HepG2 (cell line): ENCODE measurements around the gene MREG. TPM values are rescaled to one million over a fixed set of nuclear protein-coding genes. Genes with fewer than 3 reads are reported as not detected.
"Not testable (repeated sequence)": the region's sequence is repeated elsewhere in the genome, so short reads cannot be mapped to it uniquely, and the experiment has no call there.

ENCODE experiments used
- ATAC-seq: fragments of 200-7000 bp; cut with Tn5 transposase; 3 replicates; pipeline ENCODE4 v1.9.1; 2020; ENCODE audit warnings: mild to moderate bottlenecking, moderate library complexity
- BruUV-seq: library from RNA; stranded (reverse); fragments of 400-500 nt; replicated peaks from 2 replicates; lab custom pipeline; 2021; lab: Mats Ljungman, UMichigan
- CTCF ChIA-PET: fragments of 300-600 bp; formaldehyde crosslinking; extraction: SDS; loops from one replicate; lab custom pipeline; 2021; ENCODE audit warnings: low total read pairs, inconsistent platforms, low intra/inter-chr PET ratio; lab: Yijun Ruan, JAX
- POLR2A ChIA-PET: fragments of 350-600 bp; sonication (Branson Sonifier 250); formaldehyde crosslinking; loops from one replicate; lab custom pipeline; 2020; ENCODE audit warnings: antibody characterized with exemption, inconsistent platforms; lab: Yijun Ruan, JAX
- DNase-seq: peaks from one replicate; pipeline ENCODE4 v3.0.0-alpha.2; 2015; ENCODE audit warnings: low spot score
- FAIRE-seq: peaks from 3 replicates; lab custom pipeline; 2011; peaks lifted over from hg19 to GRCh38; lab: Jason Lieb, UNC
- H2AFZ ChIP-seq: one replicate; pipeline ENCODE4 v1.6.1; 2011; ENCODE audit warnings: low read length, inconsistent platforms
- H3K27ac ChIP-seq: fragments of 300-600 bp; 3 replicates; pipeline ENCODE4 v1.8.0; 2011; ENCODE audit warnings: mixed run types, mild to moderate bottlenecking, mixed read lengths, low read length, inconsistent platforms; ENCODE audit not compliant: insufficient read depth; ENCODE audit errors: extremely low read length
- H3K27me3 ChIP-seq, 2 experiments: fragments of 200-600 bp in 1 of 2; 2 replicates in 1 of 2; 3 replicates in 1 of 2; pipeline versions ENCODE4 v1.6.0 to v1.8.0; 2011; ENCODE audit warnings: low read length in 2 of 2, mild to moderate bottlenecking in 2 of 2, moderate library complexity in 2 of 2, inconsistent platforms in 1 of 2; ENCODE audit not compliant: insufficient read depth in 2 of 2, control insufficient read depth in 1 of 2
- H3K36me3 ChIP-seq, 2 experiments: fragments of 200-600 bp in 1 of 2; replicated peaks in 1 of 2; 2 replicates in 1 of 2; 3 replicates in 1 of 2; pipeline versions ENCODE4 v1.5.1 to v1.8.0; 2011; ENCODE audit warnings: low read length in 2 of 2, inconsistent platforms in 1 of 2; ENCODE audit not compliant: insufficient read depth in 2 of 2, control insufficient read depth in 1 of 2
- H3K4me1 ChIP-seq: 2 replicates; pipeline ENCODE4 v1.5.1; 2012; ENCODE audit warnings: low read length, inconsistent platforms; ENCODE audit not compliant: insufficient read depth
- H3K4me2 ChIP-seq: 2 replicates; pipeline ENCODE4 v1.6.0; 2011; ENCODE audit warnings: low read depth, low read length, inconsistent platforms
- H3K4me3 ChIP-seq, 3 experiments: fragments of 200-600 bp in 1 of 3; sonication (generic), shearing (Covaris generic) in 1 of 3; replicated peaks in 1 of 3; 2 replicates each; pipeline ENCODE4 v1.5.1; 2011 to 2016; ENCODE audit warnings: low read length in 3 of 3, inconsistent platforms in 2 of 3, low read depth in 2 of 3, mild to moderate bottlenecking in 2 of 3, control low read depth in 1 of 3, mixed read lengths in 1 of 3; ENCODE audit not compliant: insufficient read depth in 1 of 3
- H3K79me2 ChIP-seq: one replicate; pipeline ENCODE4 v1.6.1; 2011; ENCODE audit warnings: low read length, inconsistent platforms; ENCODE audit not compliant: insufficient read depth
- H3K9ac ChIP-seq: 2 replicates; pipeline ENCODE4 v1.6.0; 2011; ENCODE audit warnings: mild to moderate bottlenecking, low read depth, low read length, inconsistent platforms; ENCODE audit not compliant: insufficient read depth
- H3K9me3 ChIP-seq: 2 replicates; pipeline ENCODE4 v1.5.1; 2012; ENCODE audit warnings: mild to moderate bottlenecking, low read length
- H4K20me1 ChIP-seq: 2 replicates; pipeline ENCODE4 v1.6.0; 2011; ENCODE audit warnings: inconsistent platforms, mild to moderate bottlenecking, low read length, moderate library complexity; ENCODE audit not compliant: insufficient read depth
- ATF7 ChIP-seq, 2 experiments: fragments of 450-650 bp in 1 of 2; sonication (generic) in 1 of 2; formaldehyde crosslinking in 1 of 2; IDR thresholded peaks; 2 replicates each; pipeline versions ENCODE4 v1.4.0 to v1.6.1; 2016 to 2020; ENCODE audit warnings: antibody characterized with exemption in 1 of 2, mild to moderate bottlenecking in 1 of 2, missing genetic modification reagents in 1 of 2
- ISX ChIP-seq: sonication (generic); formaldehyde crosslinking; conservative IDR thresholded peaks from 2 replicates; pipeline ENCODE4 v1.5.0; 2020; ENCODE audit warnings: missing genetic modification reagents
- SMC3 ChIP-seq: IDR thresholded peaks from 2 replicates; pipeline ENCODE4 v1.6.1; 2011; ENCODE audit warnings: low read length, improper control_type of control experiment
- ZFP90 ChIP-seq: sonication (generic); formaldehyde crosslinking; IDR thresholded peaks from 2 replicates; pipeline ENCODE4 v1.8.0; 2022; ENCODE audit warnings: missing genetic modification reagents, mild to moderate bottlenecking, inconsistent platforms, borderline replicate concordance
- ZNF142 ChIP-seq: sonication (generic); formaldehyde crosslinking; IDR thresholded peaks from 2 replicates; pipeline ENCODE4 v1.4.0; 2020; ENCODE audit warnings: missing genetic modification reagents
- ZNF567 ChIP-seq: sonication (generic); formaldehyde crosslinking; IDR thresholded peaks from 2 replicates; pipeline ENCODE4 v1.8.1; 2023; ENCODE audit warnings: mild to moderate bottlenecking, missing genetic modification reagents, borderline replicate concordance
- ZNF598 ChIP-seq: sonication (generic); formaldehyde crosslinking; IDR thresholded peaks from 2 replicates; pipeline ENCODE4 v1.5.1; 2020; ENCODE audit warnings: mild to moderate bottlenecking, missing genetic modification reagents, borderline replicate concordance
- ZNF629 ChIP-seq: sonication (generic); formaldehyde crosslinking; conservative IDR thresholded peaks from 2 replicates; pipeline ENCODE4 v1.5.0; 2020; ENCODE audit warnings: missing genetic modification reagents
- ZNF704 ChIP-seq: sonication (generic); formaldehyde crosslinking; IDR thresholded peaks from 2 replicates; pipeline ENCODE4 v1.8.1; 2023; ENCODE audit warnings: mild to moderate bottlenecking, inconsistent platforms, moderate library complexity, missing genetic modification reagents, borderline replicate concordance
- ZNF781 ChIP-seq: sonication (generic); formaldehyde crosslinking; IDR thresholded peaks from 2 replicates; pipeline ENCODE4 v1.5.1; 2020; ENCODE audit warnings: borderline replicate concordance, mild to moderate bottlenecking, missing genetic modification reagents; ENCODE audit errors: not compliant biosample characterization
- ZSCAN20 ChIP-seq: sonication (generic); formaldehyde crosslinking; IDR thresholded peaks from 2 replicates; pipeline ENCODE4 v1.4.0; 2020; ENCODE audit warnings: missing genetic modification reagents, mild to moderate bottlenecking, borderline replicate concordance
- WGBS: methylation state at CpG from one replicate; pipeline ENCODE4 v1.1.6; 2017; ENCODE audit warnings: low lambda C conversion rate; 5-methylcytosine and 5-hydroxymethylcytosine counted together
- in situ Hi-C: cut with HindIII; loops from 2 replicates; pipeline ENCODE4 v1.10.0; 2017; ENCODE audit warnings: low pct_unique_long_range_greater_than_20kb; ENCODE audit not compliant: extremely low pct_ligation_motif_present
- intact Hi-C: fragments of 100-400 bp; cut with micrococcal nuclease; formaldehyde crosslinking; loops from one replicate; pipeline ENCODE4 v1.10.0; 2022; ENCODE audit not compliant: unreplicated experiment
- polyA plus RNA-seq, 8 experiments: library from polyadenylated mRNA; depleted of rRNA in 3 of 8; stranded (reverse) in 7 of 8; unstranded in 1 of 8; fragments of >200 nt; fragmentation: Illumina TruSeq in 4 of 8; extraction: Trizol in 4 of 8; gene quantifications; 2 replicates each; pipeline versions ENCODE4 v1.2.1 to v1.2.3, GENCODE V29; 2011 to 2016; ENCODE audit warnings: low read depth in 4 of 8, missing spikeins in 1 of 8, mixed read lengths in 1 of 8; ENCODE audit not compliant: insufficient read depth in 1 of 8
- total RNA-seq, 5 experiments: library from RNA; depleted of rRNA; stranded (reverse); fragments of >200 nt; fragmentation: Illumina TruSeq; extraction: Trizol; gene quantifications; 2 replicates each; pipeline ENCODE4 v1.2.3, GENCODE V29; 2016; ENCODE audit warnings: low read depth in 1 of 5
- TF ChIP-seq, protein P1 (sequence below): sonication (generic); formaldehyde crosslinking; IDR thresholded peaks from 2 replicates; pipeline ENCODE4 v1.5.0; 2020; ENCODE audit warnings: missing genetic modification reagents, mild to moderate bottlenecking, borderline replicate concordance
- TF ChIP-seq, protein P2 (sequence below): sonication (generic); formaldehyde crosslinking; IDR thresholded peaks from 2 replicates; pipeline ENCODE4 v1.4.0; 2020; ENCODE audit warnings: mild to moderate bottlenecking, missing genetic modification reagents

Gene MREG
- total and polyA plus RNA-seq, 2 of the 13 experiments (the other 11 are each of a cell fraction or from before 2014, with no cell fraction given) = 7.5 to 23.3 TPM

GRCh38 chr2:215928086-215928485 lies 85.3 kb downstream of the MREG start (continued):
- no peak for TF ChIP-seq ZNF704
- no peak for TF ChIP-seq ZNF598 (CRISPR knock-in tag)
- TF ChIP-seq ZNF781 = no peak
- no peak for TF ChIP-seq ATF7 (IDR thresholded peaks at IDR 0.05)
- no peak for TF ChIP-seq ATF7 (CRISPR knock-in tag; IDR thresholded peaks at IDR 0.05)
- TF ChIP-seq ISX (CRISPR knock-in tag) = no peak
- no peak for TF ChIP-seq ZNF567
- no peak for TF ChIP-seq ZNF142 (CRISPR knock-in tag)
- no peak for TF ChIP-seq ZNF629
- no peak for TF ChIP-seq ZSCAN20 (CRISPR knock-in tag)
- TF ChIP-seq ZFP90 (CRISPR knock-in tag) = no peak
- TF ChIP-seq, protein P1, sequence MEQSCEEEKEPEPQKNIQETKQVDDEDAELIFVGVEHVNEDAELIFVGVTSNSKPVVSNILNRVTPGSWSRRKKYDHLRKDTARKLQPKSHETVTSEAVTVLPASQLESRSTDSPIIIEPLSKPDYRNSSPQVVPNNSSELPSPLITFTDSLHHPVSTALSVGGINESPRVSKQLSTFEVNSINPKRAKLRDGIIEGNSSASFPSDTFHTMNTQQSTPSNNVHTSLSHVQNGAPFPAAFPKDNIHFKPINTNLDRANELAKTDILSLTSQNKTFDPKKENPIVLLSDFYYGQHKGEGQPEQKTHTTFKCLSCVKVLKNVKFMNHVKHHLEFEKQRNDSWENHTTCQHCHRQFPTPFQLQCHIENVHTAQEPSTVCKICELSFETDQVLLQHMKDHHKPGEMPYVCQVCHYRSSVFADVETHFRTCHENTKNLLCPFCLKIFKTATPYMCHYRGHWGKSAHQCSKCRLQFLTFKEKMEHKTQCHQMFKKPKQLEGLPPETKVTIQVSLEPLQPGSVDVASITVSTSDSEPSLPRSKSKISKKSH (CRISPR knock-in tag) = no peak
- no peak for TF ChIP-seq SMC3
- TF ChIP-seq, protein P2, sequence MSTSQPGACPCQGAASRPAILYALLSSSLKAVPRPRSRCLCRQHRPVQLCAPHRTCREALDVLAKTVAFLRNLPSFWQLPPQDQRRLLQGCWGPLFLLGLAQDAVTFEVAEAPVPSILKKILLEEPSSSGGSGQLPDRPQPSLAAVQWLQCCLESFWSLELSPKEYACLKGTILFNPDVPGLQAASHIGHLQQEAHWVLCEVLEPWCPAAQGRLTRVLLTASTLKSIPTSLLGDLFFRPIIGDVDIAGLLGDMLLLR (CRISPR knock-in tag) = no peak

DNA sequence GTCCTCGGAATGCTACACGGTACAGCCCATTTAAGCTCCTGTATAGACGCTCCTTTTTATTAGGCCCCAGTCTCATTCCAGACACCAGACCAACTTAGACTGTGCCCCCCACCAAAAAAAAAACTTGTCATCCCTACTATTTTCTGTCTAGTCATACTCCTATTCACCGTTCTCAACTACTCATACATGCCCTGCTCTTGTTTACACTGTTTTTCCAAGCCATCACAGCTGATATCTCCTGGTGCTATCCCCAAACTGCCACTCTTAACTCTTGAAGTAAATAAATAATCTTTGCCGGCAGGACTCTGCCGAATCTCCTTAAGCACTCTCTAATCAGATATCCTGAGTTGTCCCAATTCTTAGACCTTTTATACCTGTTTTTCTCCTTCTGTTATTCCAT lies 86.4 kb downstream of the MREG start:
- intact Hi-C loops, H3K36me3 ChIP-seq, H4K20me1 ChIP-seq, H3K27me3 ChIP-seq, H3K4me3 ChIP-seq, ATAC-seq, POLR2A ChIA-PET, BruUV-seq, DNase-seq, H3K4me2 ChIP-seq, H3K9me3 ChIP-seq, H2AFZ ChIP-seq, H3K27ac ChIP-seq, H3K79me2 ChIP-seq, FAIRE-seq, H3K9ac ChIP-seq, CTCF ChIA-PET: not testable (repeated sequence)
- H3K4me1 ChIP-seq = peaks cover 29% of the 10 kb centered on the region
- in situ Hi-C loops = loop anchor here (25.0 kb wide), 3 partner anchors 965 to 1990 kb away; partner anchors contain the start of gene BARD1
- 89% methylated on average over 6 of the region's 6 CpGs for WGBS
